ENCODE results near the gene RANBP3. TPM values are rescaled to one million over a fixed set of nuclear protein-coding genes. Genes with fewer than 3 reads are reported as not detected.

RANBP3 gene
- total RNA-seq, 2 donors from 2014 or later, result 48.3 to 55.4 TPM

GRCh38 chr19:5916181-5916708, 61.7 kb downstream of the RANBP3 start:
- DNase-seq (ENCODE audit: low spot score), result no peak
- intact Hi-C loops (cut with DNase I), result no loop called here

- intact Hi-C loops (cut with DNase I), result no loop called here
Observed at GRCh38 chr19:5915782-5916165, 62.2 kb downstream of the RANBP3 start.

GRCh38 chr19:5914946-5915781, 62.8 kb downstream of the RANBP3 start:
- DNase-seq (ENCODE audit: low spot score), result no peak
- intact Hi-C loops (cut with DNase I), result no loop called here

More at GRCh38 chr19:5915782-5916165, 62.2 kb downstream of the RANBP3 start:
- DNase-seq (ENCODE audit: low spot score), result no peak

GRCh38 chr19:5914358-5914774, 63.6 kb downstream of the RANBP3 start:
- intact Hi-C loops (cut with DNase I), result no loop called here
- no peak for DNase-seq (ENCODE audit: low spot score)

- no peak for DNase-seq (ENCODE audit: low spot score)
- intact Hi-C loops (cut with DNase I), result no loop called here
Observed at GRCh38 chr19:5913739-5914357, 64.1 kb downstream of the RANBP3 start, which contains the start of gene CAPS. CAPS (plus strand) TSS chr19:5914254; CDS start chr19:5914407, 153 bp downstream.

- intact Hi-C loops (cut with DNase I), result no loop called here
- no peak for DNase-seq (ENCODE audit: low spot score)
Observed at GRCh38 chr19:5911366-5911765, 66.6 kb downstream of the RANBP3 start.

- DNase-seq (ENCODE audit: low spot score), result no peak
- intact Hi-C loops (cut with DNase I), result no loop called here
Observed at GRCh38 chr19:5910638-5910907, 67.4 kb downstream of the RANBP3 start.

- no peak for DNase-seq (ENCODE audit: low spot score)
Observed at GRCh38 chr19:5908773-5909442, 69.0 kb downstream of the RANBP3 start.

GRCh38 chr19:5907241-5907640, 70.7 kb downstream of the RANBP3 start:
- intact Hi-C loops (cut with DNase I), result no loop called here
- DNase-seq (ENCODE audit: low spot score), result no peak

More at GRCh38 chr19:5908773-5909442, 69.0 kb downstream of the RANBP3 start:
- intact Hi-C loops (cut with DNase I), result no loop called here

GRCh38 chr19:5905114-5905778, 72.7 kb downstream of the RANBP3 start:
- intact Hi-C loops (cut with DNase I), result no loop called here
- no peak for DNase-seq (ENCODE audit: low spot score)

GRCh38 chr19:5904352-5905113, 73.4 kb downstream of the RANBP3 start, which contains the start of gene VMAC:
VMAC (plus strand) TSS chr19:5904872; CDS start chr19:5904891, 19 bp downstream.
- intact Hi-C loops (cut with DNase I), result no loop called here
- peak; percentile 100 for DNase-seq (ENCODE audit: low spot score)

GRCh38 chr19:5903624-5904351, 74.2 kb downstream of the RANBP3 start, which contains the start of gene NDUFA11:
NDUFA11 (minus strand) TSS chr19:5903790; CDS start chr19:5903708, 82 bp downstream.
- peak; percentile 99 for DNase-seq (ENCODE audit: low spot score)

GRCh38 chr19:5903056-5903623, 74.8 kb downstream of the RANBP3 start:
- intact Hi-C loops (cut with DNase I), result no loop called here
- DNase-seq (ENCODE audit: low spot score), result no peak

More at GRCh38 chr19:5903624-5904351, 74.2 kb downstream of the RANBP3 start, which contains the start of gene NDUFA11:
- intact Hi-C loops (cut with DNase I), result no loop called here

GRCh38 chr19:5900976-5901375, 77.0 kb downstream of the RANBP3 start:
- no peak for DNase-seq (ENCODE audit: low spot score)
- intact Hi-C loops (cut with DNase I), result no loop called here

- intact Hi-C loops (cut with DNase I), result no loop called here
- no peak for DNase-seq (ENCODE audit: low spot score)
Observed at GRCh38 chr19:5899728-5900526, 78.0 kb downstream of the RANBP3 start.

GRCh38 chr19:5897189-5897969, 80.6 kb downstream of the RANBP3 start:
- DNase-seq (ENCODE audit: low spot score), result no peak
- intact Hi-C loops (cut with DNase I), result no loop called here
